ENCODE results near the gene LMTK3. TPM values are rescaled to one million over a fixed set of nuclear protein-coding genes. Genes with fewer than 3 reads are reported as not detected.
"Not testable (repeated sequence)": the region's sequence is repeated elsewhere in the genome, so short reads cannot be mapped to it uniquely, and the experiment has no call there.

The LMTK3 gene
- total RNA-seq, 2 experiments from 2014 or later, result 2.3 to 2.6 TPM

DNA sequence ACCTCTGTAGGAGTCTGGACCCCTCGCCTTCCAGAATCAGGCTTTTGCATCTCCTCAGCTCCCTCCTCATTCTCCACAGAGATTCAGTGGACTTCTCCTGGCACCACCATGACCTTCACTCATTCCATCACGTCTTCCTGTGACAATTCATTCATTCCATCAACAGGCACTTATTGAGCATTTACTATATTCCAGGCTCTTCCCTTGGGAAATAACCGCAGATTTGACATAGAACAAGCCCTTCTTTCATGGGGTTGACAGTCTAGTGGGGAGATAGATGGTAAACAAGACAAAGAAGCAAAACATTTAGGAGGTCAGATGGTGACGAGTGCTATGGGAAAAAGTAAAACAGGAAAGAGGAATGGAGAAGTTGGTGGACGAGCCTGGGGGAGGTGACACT, 37.7 kb upstream of the LMTK3 start:
- no peak overlapping the region for H3K4me3 Mint-ChIP-seq
- intact Hi-C loops (cut with micrococcal nuclease), result no loop called here

DNA sequence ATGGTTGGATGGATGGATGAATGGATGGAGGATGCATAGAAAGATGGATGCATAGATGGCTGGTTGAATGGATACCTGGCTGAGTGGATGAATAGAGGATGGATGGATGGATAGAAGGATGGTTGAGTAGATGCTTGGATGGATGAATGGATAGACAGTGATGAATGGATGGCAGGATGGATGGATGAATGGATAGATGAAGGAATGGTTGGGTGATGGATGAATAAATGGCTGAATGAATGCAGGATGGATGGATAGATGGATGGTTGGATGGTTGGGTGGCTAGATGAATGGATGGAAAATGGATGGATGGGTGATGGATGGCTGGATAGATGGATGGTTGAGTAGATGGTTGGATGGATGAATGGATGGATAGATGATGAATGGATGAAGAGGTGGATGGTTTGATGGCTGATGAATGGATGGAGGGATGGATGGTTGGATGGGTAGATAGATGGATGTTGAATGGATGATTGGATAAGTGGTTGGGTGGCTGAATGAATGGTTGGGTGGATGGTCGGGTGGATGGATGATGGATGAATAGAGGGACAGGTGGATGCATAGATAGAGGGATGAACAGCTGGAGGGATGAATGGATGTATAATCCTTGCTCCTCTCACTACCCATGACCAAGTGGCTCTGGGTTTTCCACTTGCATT, 36.7 kb upstream of the LMTK3 start:
- Mint-ChIP-seq H3K4me3 (no peak overlapping the region), H3K27me3 (ENCODE audit: low read depth) (no peaks in the 10 kb centered on the region), H3K27ac (no peak overlapping the region), H3K9me3 (no peaks in the 10 kb centered on the region), H3K4me1 (ENCODE audit: low read depth) (no peaks in the 10 kb centered on the region), H3K36me3 (ENCODE audit: low read depth) (no peaks in the 10 kb centered on the region)
- intact Hi-C loops (cut with micrococcal nuclease), result no loop called here
- DNase-seq, result no peak
- CTCF ChIA-PET, result no interaction called here

More for the DNA sequence above, 37.7 kb upstream of the LMTK3 start:
- no peak for DNase-seq
- Mint-ChIP-seq H3K36me3 (ENCODE audit: low read depth) (no peaks in the 10 kb centered on the region), H3K9me3 (no peaks in the 10 kb centered on the region), H3K27me3 (ENCODE audit: low read depth) (no peaks in the 10 kb centered on the region), H3K4me1 (ENCODE audit: low read depth) (no peaks in the 10 kb centered on the region), H3K27ac (no peak overlapping the region)
- CTCF ChIA-PET, result no interaction called here

DNA sequence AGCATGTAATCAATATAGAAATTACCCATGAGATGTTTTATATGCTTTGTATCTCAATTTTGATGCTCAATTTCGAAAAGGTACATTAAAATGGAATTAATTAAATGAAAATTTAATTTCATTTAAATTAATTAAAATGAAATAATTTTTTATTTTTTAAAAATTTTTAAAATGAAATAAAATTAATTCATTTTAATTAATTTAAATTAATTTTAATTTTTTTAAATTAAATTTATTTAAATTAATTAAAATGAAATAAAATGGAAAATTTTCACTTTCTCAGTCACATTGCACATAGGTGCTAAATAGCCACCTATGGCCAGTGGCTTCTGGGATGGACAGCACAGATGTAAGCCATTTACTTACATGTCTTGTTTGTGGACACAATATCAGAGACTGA, 36.1 kb upstream of the LMTK3 start:
- H3K9me3 Mint-ChIP-seq, result no peaks in the 10 kb centered on the region
- peaks cover 1% of the 10 kb centered on the region for H3K4me1 Mint-ChIP-seq (ENCODE audit: low read depth)
- DNase-seq, result no peak
- no peak overlapping the region for H3K4me3 Mint-ChIP-seq
- CTCF ChIA-PET, result no interaction called here
- no peak overlapping the region for H3K27ac Mint-ChIP-seq
- no peaks in the 10 kb centered on the region for H3K27me3 Mint-ChIP-seq (ENCODE audit: low read depth)
- no peaks in the 10 kb centered on the region for H3K36me3 Mint-ChIP-seq (ENCODE audit: low read depth)
- intact Hi-C loops (cut with micrococcal nuclease), result no loop called here

DNA sequence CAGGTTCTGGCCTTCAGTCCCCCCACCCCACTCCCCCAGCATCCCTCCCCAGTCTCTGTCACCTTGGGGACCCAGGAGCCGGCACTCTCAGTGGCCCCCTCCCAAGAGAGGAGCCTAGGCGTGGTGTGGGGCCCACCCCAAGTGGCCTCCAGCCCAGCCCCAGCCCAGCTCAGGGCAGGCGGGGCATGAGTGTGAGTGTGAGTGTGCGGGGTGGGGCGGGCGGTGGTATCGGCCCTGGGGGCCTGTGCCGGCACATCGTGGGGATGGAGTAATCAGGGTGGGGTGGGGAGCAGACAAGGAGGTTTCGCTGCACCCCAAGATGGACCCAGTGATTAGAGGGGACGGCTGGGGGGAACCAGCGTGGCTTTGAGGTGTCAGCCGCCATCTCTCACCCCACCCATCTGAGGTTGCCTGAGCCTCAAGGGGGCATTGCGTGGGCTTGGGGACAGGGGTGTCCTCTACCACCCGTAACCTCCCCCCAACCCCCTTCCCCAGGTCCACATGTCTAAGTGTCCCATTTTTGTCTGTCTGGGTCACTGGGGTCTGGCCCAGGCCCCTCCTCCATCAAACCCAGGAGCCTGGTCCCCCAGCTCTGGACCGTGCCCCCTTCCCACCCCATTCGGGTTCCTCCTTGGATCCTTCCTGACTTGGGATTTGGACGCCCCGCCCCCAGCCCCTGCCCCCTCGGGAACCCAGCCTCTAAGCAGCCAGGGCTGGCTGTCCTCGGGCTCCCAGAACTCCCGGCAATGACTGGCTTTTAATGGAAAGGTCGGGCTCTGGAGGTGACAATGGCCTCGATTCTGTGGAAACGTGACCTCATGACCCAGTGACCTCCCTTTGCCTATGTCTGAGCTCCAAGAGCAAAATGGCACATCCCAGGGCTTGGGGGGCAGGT, 33.5 kb upstream of the LMTK3 start:
- intact Hi-C loops (cut with micrococcal nuclease), result no loop called here
- Mint-ChIP-seq H3K36me3 (ENCODE audit: low read depth) (no peaks in the 10 kb centered on the region), H3K4me1 (ENCODE audit: low read depth) (peaks cover 1% of the 10 kb centered on the region), H3K27me3 (ENCODE audit: low read depth) (no peaks in the 10 kb centered on the region), H3K9me3 (no peaks in the 10 kb centered on the region), H3K4me3 (no peak overlapping the region), H3K27ac (no peak overlapping the region)
- CTCF ChIA-PET, result no interaction called here
- no peak for DNase-seq

DNA sequence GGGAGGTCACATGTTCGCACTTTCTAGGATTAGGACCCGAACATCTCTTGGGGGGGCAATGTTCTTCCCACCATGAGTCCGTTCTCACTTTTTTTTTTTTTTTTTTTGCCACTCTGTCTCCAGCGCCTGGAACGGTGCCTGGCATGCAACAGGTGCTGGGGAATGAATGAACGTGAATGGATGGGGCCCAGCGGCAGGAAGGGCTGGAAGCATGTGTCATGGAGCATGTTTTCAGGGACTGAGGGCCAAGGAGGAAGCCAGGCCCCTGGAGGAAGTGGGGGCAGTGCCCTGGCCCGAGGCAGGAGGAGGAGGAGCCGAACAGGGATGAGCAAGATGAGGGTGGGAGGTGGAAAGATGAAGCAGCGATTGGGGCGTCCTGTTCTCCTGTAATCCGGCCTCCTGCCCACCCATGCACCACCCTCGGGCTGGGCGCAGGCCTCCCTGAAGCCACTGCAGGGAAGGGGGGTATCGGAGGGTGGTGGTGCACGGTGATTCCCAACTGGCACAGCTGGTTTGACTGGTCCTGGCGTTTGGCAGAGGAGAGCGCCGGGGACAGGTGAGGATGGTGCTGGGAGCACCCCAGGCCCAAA, 31.6 kb upstream of the LMTK3 start:
- no peak for DNase-seq
- Mint-ChIP-seq H3K36me3 (ENCODE audit: low read depth) (no peaks in the 10 kb centered on the region), H3K4me1 (ENCODE audit: low read depth) (peaks cover 1% of the 10 kb centered on the region), H3K27me3 (ENCODE audit: low read depth) (no peaks in the 10 kb centered on the region), H3K9me3 (no peaks in the 10 kb centered on the region), H3K27ac (no peak overlapping the region), H3K4me3 (no peak overlapping the region)
- intact Hi-C loops (cut with micrococcal nuclease), result no loop called here
- CTCF ChIA-PET, result no interaction called here

DNA sequence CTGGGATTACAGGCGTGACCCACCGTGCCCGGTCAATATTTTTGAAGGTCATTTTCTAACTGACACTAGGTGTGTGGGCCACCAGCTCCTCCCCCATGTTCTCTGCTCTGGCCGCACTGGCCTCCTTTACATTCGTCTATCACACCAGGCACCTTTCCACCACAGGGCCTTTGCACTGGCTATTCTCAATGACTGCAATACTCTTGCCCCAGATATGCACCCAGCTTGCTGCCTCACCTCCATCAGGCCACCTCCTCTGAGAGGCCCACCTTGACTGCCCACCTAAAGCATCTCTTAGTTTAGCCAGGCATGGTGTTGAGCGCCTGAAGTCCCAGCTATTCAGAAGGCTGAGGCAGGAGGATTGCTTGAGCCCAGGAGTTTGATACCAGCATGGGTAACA, 30.2 kb upstream of the LMTK3 start:
- DNase-seq, result no peak
- H3K27ac Mint-ChIP-seq, result no peak overlapping the region
- CTCF ChIA-PET, result interaction anchor here (0.7 kb wide), 1 partner anchor 344 kb away, joined by 3 read pairs; no protein-coding TSS in a partner anchor
- intact Hi-C loops (cut with micrococcal nuclease), result no loop called here
- no peak overlapping the region for H3K4me3 Mint-ChIP-seq
- H3K4me1 Mint-ChIP-seq (ENCODE audit: low read depth), result peaks cover 1% of the 10 kb centered on the region
- H3K27me3 Mint-ChIP-seq (ENCODE audit: low read depth), result no peaks in the 10 kb centered on the region
- H3K36me3 Mint-ChIP-seq (ENCODE audit: low read depth), result no peaks in the 10 kb centered on the region
- no peaks in the 10 kb centered on the region for H3K9me3 Mint-ChIP-seq

DNA sequence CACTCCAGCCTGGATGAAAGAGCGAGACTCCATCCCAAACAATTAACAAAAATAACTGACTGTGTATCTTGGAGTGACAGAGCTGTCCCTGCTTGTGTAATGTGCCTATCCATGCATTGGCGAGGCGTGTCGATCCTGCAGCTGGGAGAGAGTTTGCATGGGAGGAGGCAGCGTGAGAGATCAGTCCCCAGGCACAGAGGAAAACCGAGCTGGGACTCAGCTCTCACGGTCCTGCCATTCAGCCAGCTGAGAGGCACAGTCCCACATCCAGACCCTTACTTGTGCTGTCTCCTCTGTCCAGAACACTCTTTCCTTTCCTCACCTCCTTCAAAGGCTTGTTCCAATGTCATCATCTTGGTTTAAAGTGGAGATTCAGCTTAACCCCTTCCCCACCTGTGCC, 28.5 kb upstream of the LMTK3 start:
- no peak overlapping the region for H3K27ac Mint-ChIP-seq
- peaks cover 1% of the 10 kb centered on the region for H3K4me1 Mint-ChIP-seq (ENCODE audit: low read depth)
- no peaks in the 10 kb centered on the region for H3K9me3 Mint-ChIP-seq
- H3K27me3 Mint-ChIP-seq (ENCODE audit: low read depth), result no peaks in the 10 kb centered on the region
- intact Hi-C loops (cut with micrococcal nuclease), result no loop called here
- H3K36me3 Mint-ChIP-seq (ENCODE audit: low read depth), result no peaks in the 10 kb centered on the region
- CTCF ChIA-PET, result interaction anchor here (0.6 to 0.9 kb wide), 3 partner anchors 34 to 1271 kb away, joined by 3 to 4 read pairs (median 3); no protein-coding TSS in a partner anchor
- no peak overlapping the region for H3K4me3 Mint-ChIP-seq
- DNase-seq, result no peak

DNA sequence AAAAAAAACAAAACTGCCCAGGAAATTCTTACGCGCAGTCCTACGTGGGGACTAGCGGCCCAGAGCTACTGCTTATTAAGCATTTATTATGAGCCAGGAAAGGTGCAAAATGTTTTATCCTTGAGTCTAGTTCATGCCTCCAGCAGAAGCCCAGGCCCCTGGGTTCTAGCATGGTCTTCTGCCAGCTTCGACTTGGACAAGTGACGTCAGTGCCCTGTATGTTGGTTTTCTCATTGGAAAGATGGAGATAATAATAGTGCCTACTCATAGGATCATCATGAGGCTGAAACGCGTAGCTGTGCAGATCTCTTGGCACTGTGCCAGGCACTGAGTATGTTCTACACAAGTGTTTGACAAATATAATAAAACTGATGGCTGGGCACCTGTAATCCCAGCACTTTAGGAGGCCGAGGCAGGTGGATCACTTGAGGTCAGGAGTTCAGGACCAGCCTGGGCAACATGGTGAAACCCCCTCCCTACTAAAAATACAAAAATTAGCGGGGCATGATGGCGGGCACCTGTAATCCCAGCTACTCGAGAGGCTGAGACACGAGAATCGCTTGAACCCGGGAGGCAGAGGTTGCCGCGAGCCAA, 28.0 kb upstream of the LMTK3 start:
- intact Hi-C loops (cut with micrococcal nuclease), result no loop called here
- Mint-ChIP-seq H3K4me1 (ENCODE audit: low read depth) (peaks cover 1% of the 10 kb centered on the region), H3K9me3 (no peaks in the 10 kb centered on the region), H3K36me3 (ENCODE audit: low read depth) (no peaks in the 10 kb centered on the region), H3K27me3 (ENCODE audit: low read depth) (no peaks in the 10 kb centered on the region), H3K27ac (no peak overlapping the region), H3K4me3 (no peak overlapping the region)
- DNase-seq, result no peak
- CTCF ChIA-PET, result interaction anchor here (0.6 to 0.9 kb wide), 2 partner anchors 45 to 1271 kb away, joined by 3 read pairs; no protein-coding TSS in a partner anchor

DNA sequence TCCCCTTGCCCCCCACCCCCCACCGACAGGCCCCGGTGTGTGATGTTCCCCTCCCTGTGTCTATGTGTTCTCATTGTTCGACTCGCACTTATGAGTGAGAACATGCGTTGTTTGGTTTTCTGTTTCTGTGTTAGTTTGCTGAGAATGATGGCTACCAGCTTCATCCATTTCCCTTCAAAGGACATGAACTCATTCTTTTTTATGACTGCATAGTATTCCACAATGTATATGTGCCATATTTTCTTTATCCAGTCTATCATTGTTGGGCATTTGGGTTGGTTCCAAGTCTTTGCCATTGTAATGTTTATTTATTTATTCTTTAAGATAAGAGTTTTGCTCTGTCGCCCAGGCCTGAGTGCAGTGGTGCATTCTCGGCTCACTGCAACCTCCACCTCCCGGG, 26.4 kb upstream of the LMTK3 start:
- H3K27ac Mint-ChIP-seq; H3K36me3 Mint-ChIP-seq (ENCODE audit: low read depth); intact Hi-C loops (cut with micrococcal nuclease); H3K9me3 Mint-ChIP-seq; H3K4me3 Mint-ChIP-seq; H3K4me1 Mint-ChIP-seq (ENCODE audit: low read depth); DNase-seq; CTCF ChIA-PET; H3K27me3 Mint-ChIP-seq (ENCODE audit: low read depth): not testable (repeated sequence)

DNA sequence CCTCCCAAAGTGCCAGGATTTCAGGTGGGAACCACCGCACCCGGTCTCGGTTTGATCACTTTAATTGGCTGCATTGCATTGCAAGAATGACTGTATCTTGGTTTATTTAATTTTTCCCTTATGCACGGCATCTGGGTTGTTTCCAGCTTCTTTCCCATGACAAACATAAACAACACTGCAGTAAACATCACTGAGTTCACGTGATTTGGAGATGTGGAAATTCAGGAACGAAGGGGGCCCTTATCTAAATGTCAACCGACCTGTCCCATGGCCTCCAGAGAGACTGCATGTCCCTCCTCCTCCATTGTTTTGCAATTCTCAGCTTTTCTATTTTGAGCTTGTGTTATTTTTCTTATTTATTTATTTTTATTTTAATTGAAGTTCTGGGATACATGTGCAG, 25.9 kb upstream of the LMTK3 start:
- no peaks in the 10 kb centered on the region for H3K36me3 Mint-ChIP-seq (ENCODE audit: low read depth)
- no peaks in the 10 kb centered on the region for H3K27me3 Mint-ChIP-seq (ENCODE audit: low read depth)
- intact Hi-C loops (cut with micrococcal nuclease), result no loop called here
- CTCF ChIA-PET, result no interaction called here
- no peaks in the 10 kb centered on the region for H3K9me3 Mint-ChIP-seq
- H3K27ac Mint-ChIP-seq, result no peak overlapping the region
- DNase-seq, result no peak
- H3K4me1 Mint-ChIP-seq (ENCODE audit: low read depth), result no peaks in the 10 kb centered on the region
- H3K4me3 Mint-ChIP-seq, result no peak overlapping the region

DNA sequence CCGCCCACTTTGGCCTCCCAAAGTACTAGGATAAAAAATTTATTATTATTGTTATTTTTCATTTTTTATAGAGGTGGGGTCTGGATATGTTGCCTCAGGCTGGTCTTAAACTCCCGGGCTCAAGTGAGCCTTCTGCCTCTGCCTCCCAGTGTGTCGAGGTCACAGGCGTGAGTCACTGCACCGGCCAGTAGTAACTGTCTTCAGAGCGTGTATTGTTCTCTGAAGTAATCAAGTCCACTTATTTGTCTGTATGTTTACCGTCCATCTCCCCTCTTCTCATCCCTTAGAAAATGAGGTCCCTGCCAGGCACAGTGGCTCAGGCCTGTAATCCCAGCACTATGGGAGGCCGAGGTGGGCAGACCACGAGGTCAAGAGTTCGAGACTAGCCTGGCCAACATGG, 22.1 kb upstream of the LMTK3 start:
- Mint-ChIP-seq H3K9me3 (peaks cover 5% of the 10 kb centered on the region), H3K36me3 (ENCODE audit: low read depth) (peaks cover 2% of the 10 kb centered on the region), H3K27me3 (ENCODE audit: low read depth) (no peaks in the 10 kb centered on the region), H3K4me3 (no peak overlapping the region), H3K4me1 (ENCODE audit: low read depth) (no peaks in the 10 kb centered on the region), H3K27ac (no peak overlapping the region)
- DNase-seq, result no peak
- intact Hi-C loops (cut with micrococcal nuclease), result no loop called here
- CTCF ChIA-PET, result no interaction called here

DNA sequence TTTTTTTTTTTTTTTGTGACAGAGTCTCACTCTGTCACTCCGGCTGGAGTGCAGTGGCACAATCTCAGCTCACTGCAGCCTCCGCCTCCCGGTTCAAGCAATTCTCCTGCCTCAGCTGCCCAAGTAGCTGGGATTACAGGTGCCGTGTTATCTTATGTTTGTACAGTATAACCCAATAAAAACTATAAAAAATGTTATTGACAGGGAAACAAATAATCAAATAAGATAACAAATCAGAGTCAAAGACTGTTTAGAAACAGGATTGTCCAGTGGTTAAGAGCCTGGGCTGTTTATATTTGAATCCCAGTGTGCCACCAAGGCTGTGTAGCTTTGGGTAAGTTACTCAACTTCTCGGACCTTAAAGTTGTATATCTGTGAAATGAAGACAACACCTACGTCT, 19.1 kb upstream of the LMTK3 start:
- Mint-ChIP-seq H3K9me3 (peaks cover 20% of the 10 kb centered on the region), H3K36me3 (ENCODE audit: low read depth) (peaks cover 2% of the 10 kb centered on the region), H3K4me3 (no peak overlapping the region), H3K27me3 (ENCODE audit: low read depth) (no peaks in the 10 kb centered on the region), H3K4me1 (ENCODE audit: low read depth) (no peaks in the 10 kb centered on the region), H3K27ac (no peak overlapping the region)
- CTCF ChIA-PET, result interaction anchor here (0.6 kb wide), 1 partner anchor 197 kb away, joined by 3 read pairs; no protein-coding TSS in a partner anchor
- DNase-seq, result no peak
- intact Hi-C loops (cut with micrococcal nuclease), result no loop called here
